HG02571 (cell line): ENCODE results near the gene HDLBP.
A peak's percentile ranks its signal among the peaks of the same experiment; 100 is the strongest.
"Not testable (repeated sequence)": the region's sequence is repeated elsewhere in the genome, so short reads cannot be mapped to it uniquely, and the experiment has no call there.

ENCODE experiments used
- ATAC-seq: cut with Tn5 transposase; IDR thresholded peaks from one replicate; pipeline ENCODE4 v1.9.1; 2021; ENCODE audit warnings: mild to moderate bottlenecking, moderate library complexity; ENCODE audit not compliant: unreplicated experiment

The HDLBP gene

DNA sequence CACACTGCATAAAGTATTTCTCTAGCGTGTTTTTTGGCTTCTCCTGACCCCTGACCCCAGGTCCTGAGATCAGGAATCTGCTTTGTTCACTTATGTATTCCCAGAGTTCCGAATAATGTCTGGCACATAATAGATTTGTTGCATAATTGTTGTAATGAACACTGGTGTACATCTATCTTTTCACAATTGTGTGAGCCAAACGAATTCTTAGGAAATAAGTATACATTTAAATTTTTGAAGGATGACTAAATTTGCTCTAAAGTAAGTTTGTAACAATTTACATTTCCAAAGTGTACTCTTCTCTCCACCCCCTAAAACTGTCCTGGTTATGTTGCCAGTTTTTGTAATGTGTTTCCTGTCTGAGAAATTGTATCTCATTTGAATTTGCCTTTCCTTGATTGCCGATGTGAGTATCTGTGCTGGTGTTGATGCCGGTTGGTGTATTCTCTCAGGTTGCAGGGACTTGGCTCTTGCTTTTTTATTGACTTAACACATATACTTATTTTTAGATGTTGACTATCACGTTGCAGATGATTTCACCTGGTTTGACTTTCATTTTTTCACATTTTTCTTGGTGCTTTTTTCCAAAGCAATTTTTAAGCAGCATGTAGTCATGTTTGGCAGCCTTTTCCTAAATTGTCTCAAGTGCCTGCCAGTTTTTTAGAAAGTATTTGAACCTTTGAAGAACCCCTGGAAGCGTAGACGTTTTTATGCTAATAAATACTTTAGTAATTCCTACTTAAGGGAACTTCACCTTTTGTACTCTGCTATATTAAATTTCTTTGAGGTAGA, 24.6 kb upstream of the HDLBP start:
- no peak for ATAC-seq

DNA sequence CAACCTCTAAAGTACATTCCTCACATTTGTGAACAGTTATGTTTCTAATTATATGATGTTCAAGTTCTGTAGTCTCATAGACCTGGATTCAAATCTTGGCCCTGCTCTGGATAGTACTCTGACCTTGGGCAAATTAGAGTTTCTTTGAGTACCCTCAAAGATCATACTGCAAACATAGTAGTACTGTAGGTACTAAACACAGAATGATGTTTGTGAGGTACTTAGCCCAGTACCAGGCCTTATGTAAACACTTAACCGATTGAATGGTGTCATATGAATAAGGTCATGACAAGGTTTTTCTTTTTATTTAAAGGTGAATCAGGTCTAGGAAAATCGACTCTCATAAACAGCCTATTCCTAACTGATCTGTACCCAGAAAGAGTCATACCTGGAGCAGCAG, 19.3 kb upstream of the HDLBP start:
- ATAC-seq, result no peak

DNA sequence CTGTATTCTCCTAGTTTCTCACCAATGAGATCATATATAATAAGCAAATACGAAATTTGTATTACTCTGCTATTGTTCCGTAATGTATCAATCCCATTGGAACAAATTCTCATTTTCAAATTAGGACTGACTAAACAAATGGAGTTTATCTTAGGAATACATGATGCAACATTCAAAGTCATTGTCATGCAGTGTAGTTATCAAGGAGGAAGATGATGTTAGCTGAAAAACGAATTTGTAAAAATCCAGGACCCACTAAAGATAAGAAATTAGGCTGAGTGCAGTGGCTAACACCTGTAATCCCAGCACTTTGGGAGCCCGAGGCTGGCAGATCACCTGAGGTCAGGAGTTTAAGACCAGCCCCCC, 15.1 kb upstream of the HDLBP start:
- ATAC-seq, result no peak

DNA sequence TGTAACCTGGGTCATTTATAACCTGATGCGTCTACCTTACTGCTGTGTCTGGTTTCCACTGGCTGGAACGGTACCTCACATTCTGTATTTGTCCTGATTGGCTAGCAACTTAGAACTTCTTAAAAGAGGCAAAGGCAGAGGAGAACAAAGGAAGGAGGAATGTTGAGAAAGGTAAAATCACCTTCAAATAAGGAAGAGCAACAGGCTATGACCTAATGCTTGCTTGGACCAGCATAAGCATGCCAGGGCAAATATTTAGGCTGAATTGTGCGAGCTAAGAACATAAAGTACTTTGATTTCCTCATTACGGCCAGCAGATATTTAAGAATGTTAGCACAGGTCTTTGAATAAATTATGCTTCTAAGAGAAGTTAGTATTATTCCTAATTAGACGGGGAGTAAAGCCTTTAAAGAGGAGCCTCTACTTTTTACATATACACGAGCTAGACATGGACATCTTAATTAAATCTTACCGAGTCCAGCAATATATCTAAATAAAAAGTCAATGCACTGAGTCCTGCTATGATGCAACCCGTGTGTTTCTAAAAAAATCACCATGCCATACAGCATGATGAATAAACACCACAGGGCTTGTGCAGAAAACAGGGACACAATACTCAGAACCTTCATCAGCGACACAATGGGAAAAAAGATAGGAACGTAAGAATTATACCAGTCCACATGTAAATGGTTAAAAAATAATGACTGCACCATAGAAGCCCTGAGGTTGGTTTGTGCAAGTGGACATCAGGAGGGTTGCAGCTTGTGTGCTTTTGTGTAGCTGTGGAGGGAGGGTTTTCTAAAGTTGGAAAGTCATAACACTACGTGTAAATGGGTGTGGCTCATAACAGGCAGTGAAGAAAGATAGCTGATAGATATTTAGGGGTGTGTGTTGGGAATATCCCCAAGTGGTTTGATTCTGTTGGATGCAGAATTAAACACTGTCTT, 14.5 kb upstream of the HDLBP start:
- no peak for ATAC-seq

DNA sequence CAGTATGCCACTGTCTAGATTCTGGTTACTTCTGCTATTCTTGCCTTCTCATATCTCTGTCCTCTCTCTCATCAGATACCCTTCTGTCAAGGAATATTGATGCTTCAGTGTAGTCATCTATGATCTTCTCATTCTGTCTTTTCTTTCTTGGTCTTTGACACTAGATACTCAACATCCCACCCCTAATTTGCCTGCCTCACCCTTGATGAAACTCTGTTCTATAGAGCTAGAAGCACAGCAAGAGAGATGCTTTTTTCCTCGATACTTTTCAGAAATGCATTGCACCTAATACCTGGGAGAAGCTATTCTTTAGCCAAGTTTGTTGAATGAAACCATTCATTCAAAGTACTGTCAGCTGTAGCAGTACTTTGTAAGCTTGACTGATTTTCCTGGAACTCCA, 9.8 kb upstream of the HDLBP start:
- no peak for ATAC-seq

DNA sequence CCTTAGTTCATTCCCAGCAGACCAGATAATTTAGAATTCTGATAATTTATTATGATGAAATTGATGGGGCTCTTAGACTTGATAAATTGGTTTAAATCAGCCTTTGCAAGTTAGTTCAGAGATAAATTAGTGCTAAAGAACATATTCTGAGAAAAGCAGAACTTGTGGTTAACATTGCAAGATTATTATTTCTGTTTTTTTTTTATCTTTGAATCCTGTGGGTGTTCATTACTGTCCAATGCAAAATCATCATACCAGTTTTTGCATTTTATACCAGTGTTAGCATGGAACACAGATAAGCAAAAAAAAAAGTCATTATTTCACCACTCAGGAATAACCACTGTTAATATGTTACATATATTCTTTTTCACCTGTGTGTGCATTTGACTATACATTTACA, 9.3 kb upstream of the HDLBP start:
- ATAC-seq, result no peak

DNA sequence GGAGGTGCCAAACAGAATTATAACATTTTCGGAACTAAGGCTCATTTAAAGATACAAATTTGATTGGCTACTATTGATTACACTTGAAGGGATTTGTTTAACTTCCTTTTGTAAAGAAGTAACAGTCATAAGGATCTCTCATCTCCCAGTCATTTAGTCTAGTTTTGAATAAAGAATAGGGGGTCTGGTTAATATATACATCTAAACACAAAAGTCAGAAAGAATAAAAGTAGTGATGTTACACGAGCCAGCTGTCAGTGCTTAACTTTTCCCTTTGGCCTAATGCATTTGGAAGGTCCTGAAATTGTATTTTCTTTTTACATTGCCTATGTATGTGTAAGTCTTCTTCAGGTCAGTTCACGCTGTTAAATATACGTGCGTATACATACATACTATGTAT, 8.3 kb upstream of the HDLBP start:
- no peak for ATAC-seq

DNA sequence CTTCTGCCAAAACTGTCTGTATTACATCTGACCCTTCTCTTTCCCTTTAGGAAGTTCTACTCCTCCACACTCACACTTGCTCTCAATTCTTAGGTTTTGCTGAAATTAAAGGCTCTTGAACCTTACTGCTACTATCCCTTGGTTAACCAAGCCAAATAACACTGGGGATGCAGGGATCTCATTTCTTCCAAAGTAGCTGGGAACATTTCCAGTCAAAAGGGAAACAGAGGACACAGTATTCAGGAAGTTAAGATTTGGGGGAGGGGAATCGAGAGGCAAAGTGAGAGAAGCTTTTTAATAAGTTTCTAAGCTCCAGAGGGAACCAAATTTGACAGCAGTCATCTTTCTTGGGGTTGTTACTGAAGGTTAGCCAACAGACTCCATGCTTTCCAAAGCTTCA, 6.4 kb upstream of the HDLBP start:
- no peak for ATAC-seq

DNA sequence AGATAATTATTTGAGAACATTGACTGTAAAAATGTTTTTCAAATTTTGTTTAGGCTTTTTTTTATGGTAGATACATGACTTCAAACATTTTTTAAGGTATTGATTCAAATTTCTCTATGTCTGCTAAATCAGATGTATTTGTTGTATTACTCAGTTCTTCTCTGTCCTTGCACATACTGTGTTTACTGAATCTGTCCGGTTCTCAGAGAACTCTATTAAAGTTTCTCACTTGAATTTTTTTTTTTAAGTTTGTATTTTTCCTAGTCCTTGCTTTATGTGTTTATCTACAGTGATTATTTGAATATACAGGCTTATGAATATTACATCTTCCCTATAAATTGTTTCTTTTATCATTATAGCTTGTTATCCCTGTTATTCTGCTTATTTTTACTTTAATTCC, 5.6 kb upstream of the HDLBP start:
- ATAC-seq, result no peak

DNA sequence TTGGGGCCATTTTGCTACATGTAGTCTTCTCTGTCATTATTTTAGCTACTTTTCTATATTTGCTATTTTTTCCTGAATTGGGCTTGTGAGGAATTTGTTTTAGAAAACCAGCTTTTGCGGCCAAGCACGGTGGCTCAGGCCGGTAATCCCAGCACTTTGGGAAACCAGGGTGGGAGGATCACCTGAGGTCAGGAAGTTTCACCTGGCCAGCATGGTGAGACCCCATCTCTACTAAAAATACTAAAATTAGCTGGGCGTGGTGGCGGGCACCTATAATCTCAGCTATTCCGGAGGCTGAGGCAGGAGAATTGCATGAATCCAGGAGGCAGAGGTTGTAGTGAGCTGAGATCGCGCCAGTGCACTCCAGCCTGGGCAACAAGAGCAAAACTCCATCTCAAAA, 4.9 kb upstream of the HDLBP start:
- no peak for ATAC-seq

DNA sequence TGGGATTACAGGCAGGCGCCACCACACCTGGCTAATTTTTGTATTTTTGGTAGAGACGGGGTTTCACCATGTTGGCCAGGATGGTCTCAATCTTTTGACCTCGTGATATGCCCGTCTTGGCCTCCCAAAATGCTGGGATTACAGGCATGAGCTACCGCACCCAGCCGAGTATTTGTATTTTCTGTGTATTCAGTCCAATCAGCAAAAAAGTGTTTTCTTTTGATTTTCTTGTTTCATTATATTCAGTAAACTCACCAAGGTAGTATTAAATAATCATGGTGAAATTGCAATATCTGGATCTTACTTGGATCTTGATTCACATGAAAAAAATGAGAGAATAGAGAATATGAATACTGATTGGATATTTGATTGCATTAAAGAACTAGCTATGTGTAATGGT, 3.4 kb upstream of the HDLBP start:
- ATAC-seq, result not testable (repeated sequence)

DNA sequence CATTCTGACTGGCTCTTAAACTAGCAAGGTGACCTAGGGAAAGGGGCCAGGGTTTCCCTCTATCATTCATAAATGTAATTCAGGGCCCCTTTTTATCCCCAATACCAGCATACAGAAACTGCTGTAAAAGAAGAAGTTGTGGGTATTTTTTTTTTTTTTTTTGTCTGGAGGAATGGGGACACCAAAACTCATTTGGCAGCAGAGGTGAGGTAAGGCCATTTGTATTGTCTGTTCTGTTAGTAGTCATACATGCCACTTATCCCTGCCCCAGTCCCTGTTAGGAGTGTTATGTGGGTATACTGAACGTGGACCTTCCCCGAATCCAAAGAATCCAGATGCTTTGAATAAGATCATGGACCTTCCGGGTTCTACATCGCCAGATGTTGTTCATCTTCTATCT, 1.9 kb upstream of the HDLBP start:
- no peak for ATAC-seq

DNA sequence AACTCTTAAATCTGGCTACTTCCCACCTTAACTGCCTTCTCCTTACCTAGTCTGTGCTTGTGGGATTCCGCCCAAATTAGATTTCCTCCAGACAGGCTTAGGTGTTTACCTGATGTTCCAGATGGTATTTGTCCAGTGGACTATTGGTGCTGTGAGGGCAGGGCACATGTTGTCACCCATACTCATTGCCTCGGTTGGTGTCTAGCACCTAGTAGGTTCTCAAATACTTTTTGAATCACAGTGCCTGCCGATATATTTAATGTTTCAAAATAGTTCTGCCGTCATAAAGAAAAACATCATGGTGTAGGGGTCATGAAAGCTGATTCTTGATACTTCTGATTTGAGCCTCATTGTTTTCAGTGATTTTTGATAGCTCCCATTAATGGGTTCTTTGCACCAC, 1.4 kb upstream of the HDLBP start:
- ATAC-seq, result no peak

DNA sequence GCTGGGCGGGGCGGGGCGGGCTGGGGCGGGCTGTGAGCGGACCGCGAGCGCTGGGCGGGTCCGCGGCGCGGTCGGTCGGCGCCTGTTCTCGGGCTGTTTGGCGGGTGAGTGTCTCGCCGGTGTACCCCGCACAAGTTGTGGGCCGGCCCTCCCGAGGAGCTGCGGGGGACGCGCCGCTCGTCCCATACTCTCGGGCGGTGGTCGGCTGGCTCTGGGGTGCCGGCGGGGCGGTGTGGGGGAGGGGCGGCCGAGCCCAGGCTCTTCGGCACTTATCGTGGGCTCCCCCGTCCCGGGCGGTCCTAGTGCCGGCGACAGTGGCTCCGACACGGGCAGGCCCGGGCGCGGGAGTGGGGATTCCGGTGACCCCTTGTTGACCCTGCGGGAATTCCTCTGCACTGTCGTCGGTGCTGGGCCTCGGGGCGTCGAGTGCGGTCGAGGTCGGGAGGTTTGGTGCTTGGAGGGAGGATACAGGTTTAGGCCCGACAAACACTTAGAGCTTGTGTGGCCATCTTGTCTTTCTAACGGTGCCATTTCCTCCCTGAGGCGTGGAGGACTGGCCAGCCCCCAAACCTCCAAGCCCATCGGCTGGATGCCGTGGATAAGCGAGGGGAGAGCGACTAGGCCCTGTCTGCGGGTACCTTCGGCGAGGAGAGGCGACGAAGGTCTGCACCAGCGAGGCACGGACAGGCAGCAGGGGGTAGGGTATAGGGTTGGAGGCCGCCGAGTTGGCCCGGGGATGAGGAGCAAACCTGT, 583 bp upstream of the HDLBP start, which contains the start of gene SEPTIN2:
Gene SEPTIN2, plus strand, starts transcription at position 47 of the 753 bp plus-strand sequence. CDS start 8,308 bp downstream, outside the sequence.
- peak; percentile 36 for ATAC-seq

DNA sequence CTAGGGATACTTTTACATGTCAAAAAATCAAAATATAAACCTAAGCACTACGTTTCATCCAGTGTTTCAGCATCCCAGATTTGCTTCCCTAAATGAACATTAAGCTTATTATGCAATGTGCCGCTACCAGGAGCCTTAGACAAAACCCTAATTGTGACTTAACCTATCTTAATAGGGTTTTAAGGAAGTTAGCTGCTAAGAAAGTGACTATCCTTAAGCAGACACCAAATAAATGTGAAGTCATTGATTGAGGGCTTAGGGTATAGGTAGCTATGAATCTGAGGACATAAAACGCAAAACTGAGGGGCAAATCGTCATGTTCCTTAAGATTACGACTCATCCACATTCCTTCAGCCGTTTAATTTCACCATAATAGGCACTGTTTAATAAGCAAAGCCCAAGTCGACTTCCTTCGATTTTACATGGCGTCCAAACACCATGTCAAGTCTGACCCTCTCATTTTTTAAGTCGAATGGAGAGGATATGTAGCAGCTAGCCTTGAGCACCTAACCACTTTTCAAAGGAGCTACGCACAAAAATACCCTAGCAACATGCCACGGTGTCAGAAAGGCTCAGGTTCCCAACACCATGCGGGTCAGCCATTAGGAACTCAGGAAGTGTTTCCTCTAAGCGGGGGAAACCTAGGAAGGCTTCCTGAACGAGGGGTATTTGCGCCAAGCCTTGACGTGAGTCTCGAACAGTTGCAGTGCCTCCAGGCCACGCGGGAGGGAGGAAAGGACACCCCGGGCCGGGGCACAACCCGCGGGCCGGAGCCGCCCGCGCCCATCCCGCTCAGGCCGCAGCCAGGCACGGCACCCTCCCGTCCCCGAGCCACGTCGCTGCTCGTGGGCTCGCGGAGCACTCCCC, 1.0 kb downstream of the HDLBP start:
- ATAC-seq, result no peak

DNA sequence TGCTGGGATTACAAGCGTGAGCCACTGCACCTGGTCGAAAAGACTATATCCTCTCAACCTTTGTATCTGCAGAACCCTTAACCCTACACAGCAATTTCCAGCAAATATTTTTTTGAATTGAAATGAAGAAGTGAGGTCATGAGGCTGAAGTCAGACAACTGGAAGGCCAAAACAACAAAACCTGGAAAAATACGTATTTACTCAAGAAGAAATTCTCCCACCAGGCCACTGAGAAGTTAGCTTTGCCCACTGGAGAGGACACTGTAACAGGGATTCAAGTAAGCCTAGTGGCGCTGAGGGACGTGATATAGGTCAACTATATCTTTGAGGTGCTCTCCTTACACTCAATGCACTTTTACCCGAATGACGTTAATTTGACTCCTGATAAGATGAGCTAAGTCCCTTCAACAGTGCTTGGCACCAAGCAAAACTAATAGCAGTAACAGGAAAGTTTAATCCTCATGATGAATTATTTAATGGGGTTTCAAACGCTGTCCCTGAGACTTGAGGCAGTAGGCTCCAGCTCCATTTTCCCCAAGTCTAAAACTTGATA, 1.9 kb downstream of the HDLBP start:
- ATAC-seq, result no peak

DNA sequence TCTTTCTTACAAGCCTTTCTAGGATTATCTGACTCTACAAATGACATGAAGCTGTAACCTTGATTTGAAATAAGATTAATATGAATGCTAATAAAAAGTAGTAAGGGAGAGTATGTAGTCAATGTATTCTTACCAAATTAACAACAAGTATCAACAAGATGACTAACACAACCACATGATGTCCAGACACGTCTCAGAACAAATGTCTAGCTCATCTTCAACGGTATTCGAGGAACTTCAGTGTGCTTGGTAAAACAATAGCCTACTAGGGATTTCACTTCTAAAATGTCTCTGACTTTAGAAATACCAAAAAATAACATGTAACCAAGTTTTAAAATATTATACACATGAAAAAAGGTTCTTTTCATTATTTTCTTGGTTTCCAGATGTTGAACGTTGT, 3.4 kb downstream of the HDLBP start:
- no peak for ATAC-seq

DNA sequence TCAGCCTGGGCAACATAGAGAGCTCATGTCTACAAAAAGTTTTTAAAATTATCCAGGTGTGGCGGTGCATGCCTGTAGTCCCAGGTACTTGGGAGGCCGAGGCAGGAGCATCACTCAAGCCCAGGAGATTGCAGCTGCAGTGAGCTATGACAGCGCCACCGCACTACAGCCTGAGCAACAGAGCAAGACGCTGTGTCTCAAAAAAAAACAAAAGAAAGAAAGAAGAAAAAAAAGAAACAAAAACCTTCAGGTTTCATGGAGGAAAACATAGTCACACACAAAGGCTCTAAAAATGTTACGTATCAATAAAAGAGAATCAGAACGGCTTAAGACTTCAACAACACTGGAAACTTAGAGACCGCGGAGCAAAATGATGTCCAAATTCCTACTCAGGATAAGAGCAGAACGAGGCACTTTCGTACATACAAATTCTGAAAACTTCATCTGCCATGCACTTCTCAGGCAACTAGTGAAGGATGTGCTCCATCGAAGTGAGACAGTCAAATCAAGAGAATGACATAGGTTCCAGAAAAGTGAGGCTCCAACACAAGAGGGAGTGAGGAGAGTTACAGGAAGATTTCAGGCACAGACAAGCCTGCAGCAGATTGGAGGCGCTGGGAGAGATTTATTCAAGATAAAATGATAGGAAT, 4.4 kb downstream of the HDLBP start:
- ATAC-seq, result no peak

DNA sequence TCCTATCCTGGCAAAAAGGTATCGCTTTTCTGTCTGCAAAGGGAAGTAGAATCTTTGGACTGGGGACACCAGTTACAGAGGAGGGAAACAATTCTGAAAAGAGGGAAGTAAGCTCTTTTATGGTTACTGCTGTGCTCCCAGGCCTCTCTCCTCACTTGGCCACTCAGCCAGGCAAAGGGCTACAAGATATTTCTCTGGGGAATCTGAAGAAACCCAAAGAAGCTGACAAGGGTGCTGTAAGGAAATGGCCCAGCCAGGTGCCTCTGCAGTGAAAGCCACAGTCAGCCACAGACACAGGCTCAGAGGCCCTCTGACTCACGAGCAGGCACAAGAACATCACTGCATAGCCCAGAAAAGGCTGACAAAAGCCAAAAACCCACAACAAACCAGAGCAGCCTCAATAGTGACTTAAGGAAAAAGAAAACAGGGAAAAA, 5.8 kb downstream of the HDLBP start:
- ATAC-seq, result no peak
